Activated CD8-positive, alpha-beta memory T cell treated with anti-CD3 and anti-CD28 coated beads for 4 hours (primary cell): Measurements from ENCODE around the gene NKIRAS2.
"Not testable (repeated sequence)": the region's sequence is repeated elsewhere in the genome, so short reads cannot be mapped to it uniquely, and the experiment has no call there.

Source experiments
- DNase-seq, 2 donors: peaks; one replicate each; pipeline ENCODE4 v3.0.0-alpha.2; 2020; ENCODE audit warnings: low read depth in 2 of 2

Gene NKIRAS2

GRCh38 chr17:41998497-41998896 lies 21.4 kb upstream of the NKIRAS2 start:
- DNase-seq = no peak

- DNase-seq = no peak
Observed at GRCh38 chr17:42000413-42001133, 19.3 kb upstream of the NKIRAS2 start.

DNA sequence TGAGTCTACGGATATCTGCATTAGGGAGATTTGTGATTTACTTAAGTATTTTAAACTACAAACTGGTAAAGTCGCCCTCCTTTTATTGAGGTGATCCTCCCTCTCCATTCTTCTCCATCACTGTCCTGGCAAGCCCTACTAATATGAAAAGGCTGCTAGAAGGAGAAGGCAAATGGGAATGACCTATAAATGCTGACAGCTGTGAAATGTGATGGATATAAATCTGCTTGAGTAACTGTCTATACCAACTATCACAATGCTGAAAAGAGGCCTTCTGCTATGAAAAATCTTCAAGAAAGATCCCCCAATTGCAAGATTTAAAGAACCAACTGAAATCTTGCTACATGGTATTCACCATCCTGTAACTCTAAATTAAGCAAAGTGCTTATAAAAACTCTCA lies 18.2 kb upstream of the NKIRAS2 start:
- DNase-seq = no peak

GRCh38 chr17:42002175-42002791 lies 17.6 kb upstream of the NKIRAS2 start:
- no peak for DNase-seq

DNA sequence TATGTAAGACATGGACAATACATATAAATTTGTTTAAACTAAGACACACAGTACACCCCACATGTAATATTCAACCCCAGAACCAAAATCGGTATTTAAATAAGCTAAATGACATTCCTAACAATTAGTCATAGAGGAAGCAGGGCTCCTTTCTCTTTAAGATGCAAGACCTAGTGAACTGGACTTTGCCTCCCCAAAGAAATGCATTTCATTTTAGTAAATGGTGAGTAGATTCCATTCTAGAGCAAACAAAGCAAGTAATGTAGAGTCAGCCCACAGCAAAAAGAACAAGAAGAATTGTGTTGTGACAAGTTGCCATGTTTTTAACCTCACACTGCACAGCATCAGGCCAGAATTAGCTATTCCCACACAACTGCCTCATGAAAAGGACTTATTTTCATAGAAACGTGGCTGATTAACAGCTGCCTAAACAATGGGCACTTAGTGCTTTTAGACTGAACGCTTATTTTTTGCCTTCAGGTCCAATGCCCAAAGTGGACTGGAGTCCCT lies 17.0 kb upstream of the NKIRAS2 start:
- no peak for DNase-seq

GRCh38 chr17:42005166-42005565 lies 14.7 kb upstream of the NKIRAS2 start:
- DNase-seq = no peak

GRCh38 chr17:42009170-42009569 lies 10.7 kb upstream of the NKIRAS2 start:
- no peak for DNase-seq

DNA sequence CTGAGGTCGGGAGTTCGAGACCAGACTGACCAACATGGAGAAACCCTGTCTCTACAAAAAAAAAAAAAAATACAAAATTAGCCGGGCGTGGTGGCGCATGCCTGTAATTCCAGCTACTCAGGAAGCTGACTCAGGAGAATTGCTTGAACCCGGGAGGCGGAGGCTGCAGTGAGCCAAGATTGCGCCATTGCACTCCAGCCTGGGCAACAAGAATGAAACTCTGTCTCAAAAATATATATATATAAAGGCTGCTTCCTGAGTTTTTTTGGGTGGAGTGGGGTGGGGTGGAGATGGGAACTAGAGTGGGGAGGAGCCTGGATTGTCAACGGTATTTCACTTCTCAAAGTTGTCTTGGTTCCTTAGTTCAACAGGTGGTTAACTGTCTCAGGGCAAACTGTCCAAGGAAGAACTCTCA lies 9.6 kb upstream of the NKIRAS2 start:
- DNase-seq = not testable (repeated sequence)

DNA sequence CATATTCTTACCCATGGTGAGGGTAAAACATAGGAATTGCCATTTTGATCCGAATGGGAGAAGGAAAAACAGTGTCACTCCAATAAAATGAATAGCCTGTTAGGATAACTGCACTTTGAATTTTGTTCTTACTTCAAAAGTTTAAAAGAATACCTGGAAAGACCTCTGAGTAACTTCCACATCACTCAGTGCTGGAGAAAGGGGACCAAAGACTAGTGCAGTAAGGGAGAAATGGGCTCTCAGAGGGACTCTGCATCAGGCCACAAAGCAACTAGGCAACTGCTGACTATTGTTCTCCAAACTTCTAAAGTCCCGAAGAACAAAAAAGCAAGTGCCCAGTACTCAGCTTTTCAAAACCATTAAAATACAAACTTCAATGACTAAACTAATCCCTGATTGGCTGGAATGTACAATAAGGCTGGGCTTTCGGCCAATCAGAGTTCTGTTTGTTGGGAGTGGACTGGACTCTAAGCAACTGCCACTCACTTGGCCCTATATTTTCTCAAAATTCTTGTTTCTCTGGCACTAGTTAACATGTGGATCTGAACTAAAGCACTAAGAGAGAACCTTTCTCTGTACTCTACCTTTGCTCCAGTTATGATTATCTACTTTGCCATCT lies 8.9 kb upstream of the NKIRAS2 start:
- no peak for DNase-seq

DNA sequence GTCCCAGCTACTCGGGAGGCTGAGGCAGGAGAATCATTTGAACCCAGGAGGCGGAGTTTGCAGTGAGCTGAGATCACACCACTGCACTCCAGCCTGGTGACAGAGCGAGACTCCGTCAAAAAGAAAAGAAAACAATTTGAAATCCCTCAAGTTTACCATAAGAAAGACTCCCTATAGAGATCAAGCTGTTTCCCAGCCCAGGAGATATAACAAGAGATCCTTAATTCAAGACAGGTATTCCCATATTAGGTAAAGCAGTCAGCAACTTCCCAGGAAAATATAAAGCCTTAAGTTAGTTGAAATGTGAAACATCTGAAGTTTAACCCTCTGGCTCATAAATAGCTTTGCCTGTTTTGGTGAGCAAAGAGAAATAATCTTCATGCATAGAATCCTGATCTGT lies 7.5 kb upstream of the NKIRAS2 start:
- not testable (repeated sequence) for DNase-seq

- DNase-seq = not testable (repeated sequence)
Observed at GRCh38 chr17:42013740-42014139, 6.2 kb upstream of the NKIRAS2 start.

- DNase-seq = no peak
Observed at GRCh38 chr17:42016411-42016831, 3.5 kb upstream of the NKIRAS2 start.

DNA sequence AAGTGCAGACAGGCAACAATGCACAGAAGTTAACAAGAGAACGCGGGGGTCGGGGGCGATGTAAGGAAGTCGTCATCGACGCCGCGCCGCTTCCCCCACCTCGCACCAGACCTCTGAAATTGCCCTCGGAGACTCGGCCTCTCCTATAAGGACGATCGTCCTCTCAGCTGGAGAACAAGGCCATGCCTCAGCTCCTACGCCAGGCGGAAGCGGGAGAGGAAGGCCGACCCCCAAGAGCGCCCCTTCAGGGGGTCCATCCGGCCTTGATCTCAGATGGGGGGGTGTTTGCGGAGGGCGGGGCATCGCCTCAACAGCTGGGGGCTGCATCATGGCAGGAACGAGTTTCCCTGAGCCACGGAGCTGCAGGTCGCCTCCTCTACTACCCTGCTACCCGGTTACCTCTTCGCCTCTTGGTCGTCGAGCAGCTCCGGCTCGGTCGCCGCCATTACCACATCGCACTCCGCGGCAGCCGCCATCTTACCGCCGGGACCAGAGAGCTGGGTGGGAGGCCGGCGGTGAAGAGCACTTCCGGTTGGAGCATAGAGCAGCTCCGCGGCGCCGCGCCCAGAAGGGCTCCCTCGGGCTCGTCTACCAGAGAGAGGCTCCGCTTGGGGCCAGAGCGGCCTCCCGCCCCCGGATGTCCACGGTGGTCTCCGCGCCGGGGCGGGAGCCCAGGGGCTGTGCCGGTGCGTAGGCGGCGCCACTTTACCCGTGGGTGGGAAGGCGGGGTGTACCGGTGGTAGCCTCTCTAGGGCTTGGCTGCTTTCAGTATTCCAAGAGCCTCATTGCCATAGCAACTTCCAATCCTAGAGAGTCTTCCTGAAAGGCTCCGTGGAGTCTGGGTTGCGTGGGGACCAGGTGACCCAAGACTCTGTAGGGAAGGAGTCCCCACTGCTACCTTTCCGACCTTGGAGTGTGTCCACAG lies 2.7 kb upstream of the NKIRAS2 start, which contains the start of gene DNAJC7:
Gene DNAJC7 (minus strand): TSS at position 499 of the 925 bp plus-strand sequence. CDS start 23 bp downstream, at position 476.
- DNase-seq = peak; percentile 78 to 82

GRCh38 chr17:42017866-42018200 lies 2.1 kb upstream of the NKIRAS2 start:
- no peak for DNase-seq

DNA sequence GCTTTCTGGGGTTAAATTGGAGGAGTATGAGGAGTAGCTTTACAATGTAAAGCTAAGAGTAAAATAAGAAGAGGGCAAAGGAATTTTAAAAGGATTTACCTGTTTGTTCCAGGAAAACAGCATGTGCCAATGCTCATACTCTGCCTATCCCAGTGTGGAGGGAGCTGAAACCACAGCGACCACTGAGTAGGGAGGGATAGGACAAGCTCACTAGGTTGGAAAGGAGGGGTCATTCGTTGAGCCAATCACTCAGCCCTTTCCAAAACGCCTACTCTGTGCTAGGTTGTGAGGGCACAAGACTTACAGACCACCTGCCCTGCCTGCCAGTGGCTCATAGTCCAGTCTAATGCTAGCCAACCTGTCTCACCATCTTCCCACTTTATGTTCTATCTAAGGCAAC lies 1.6 kb upstream of the NKIRAS2 start:
- DNase-seq = no peak

GRCh38 chr17:42018988-42019387 lies 902 bp upstream of the NKIRAS2 start:
- no peak for DNase-seq

DNA sequence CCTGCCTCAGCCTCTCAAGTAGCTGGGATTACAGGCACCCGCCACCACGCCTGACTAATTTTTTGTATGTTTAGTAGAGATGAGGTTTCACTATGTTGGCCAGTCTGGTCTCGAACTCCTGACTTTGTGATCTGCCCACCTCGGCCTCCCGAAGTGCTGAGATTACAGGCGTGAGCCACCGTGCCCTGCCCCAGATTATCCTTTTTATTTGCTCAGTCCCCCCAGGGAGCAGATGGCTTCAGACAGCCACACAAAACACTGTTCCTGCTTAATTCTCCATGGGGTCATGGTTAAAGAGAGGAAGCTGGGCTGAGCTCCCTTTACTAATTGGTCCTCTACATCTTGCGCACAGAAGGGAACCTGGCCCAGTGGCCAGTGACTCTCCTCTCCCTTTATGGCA lies 955 bp downstream of the NKIRAS2 start:
- DNase-seq = not testable (repeated sequence)

- no peak for DNase-seq
Observed at GRCh38 chr17:42023524-42024349, 3.8 kb downstream of the NKIRAS2 start.

GRCh38 chr17:42025191-42025579 lies 5.3 kb downstream of the NKIRAS2 start:
- DNase-seq = no peak

DNA sequence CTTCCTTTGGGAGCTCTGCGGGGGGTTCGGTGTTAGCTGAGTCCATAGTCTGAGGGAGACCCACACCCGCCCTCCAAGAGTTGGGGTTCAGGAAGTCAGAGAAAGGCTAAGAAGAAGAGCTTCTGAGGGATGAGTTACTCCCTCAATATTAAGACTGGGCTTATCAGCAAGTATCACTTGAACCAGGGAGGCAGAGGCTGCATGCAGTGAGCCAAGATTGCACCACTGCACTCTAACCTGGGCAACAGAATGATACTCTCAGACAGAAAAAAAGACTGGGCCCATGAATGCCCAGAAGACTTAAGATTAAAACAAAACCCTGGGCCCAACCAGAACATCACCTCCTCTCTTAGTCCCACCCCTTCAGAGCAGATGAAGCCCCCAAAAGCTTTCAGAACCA lies 6.0 kb downstream of the NKIRAS2 start:
- DNase-seq = no peak
